ENCODE results near the gene CENPVL1. TPM values are rescaled to one million over a fixed set of nuclear protein-coding genes. Genes with fewer than 3 reads are reported as not detected.
"Not testable (repeated sequence)": the region's sequence is repeated elsewhere in the genome, so short reads cannot be mapped to it uniquely, and the experiment has no call there.

CENPVL1 gene
- polyA plus RNA-seq, 1 donor (not counting 4 experiments of a cell fraction or from before 2014, with no cell fraction given): not detected

- H4K20me1 ChIP-seq (ENCODE audit: control insufficient read depth, extremely low read depth, insufficient read depth, low read length); dilution Hi-C loops (cut with MboI; ENCODE audit: extremely low pct_ligation_motif_present, low sequenced_read_pairs); DNase-seq (ENCODE audit: low read depth, low spot score); H3K9ac ChIP-seq (ENCODE audit: control insufficient read depth, extremely low read depth, insufficient read depth, low read length); H3K4me1 ChIP-seq (ENCODE audit: control insufficient read depth, extremely low read depth, insufficient read depth, low read length); H2AFZ ChIP-seq (ENCODE audit: control insufficient read depth, low read length); FAIRE-seq; H3K9me3 ChIP-seq (ENCODE audit: control insufficient read depth, low read depth, low read length); H3K27ac ChIP-seq (ENCODE audit: control insufficient read depth, insufficient read depth, low read length); H3K9me1 ChIP-seq (ENCODE audit: control insufficient read depth, extremely low read depth, insufficient read depth, low read length); H3K79me2 ChIP-seq (ENCODE audit: control insufficient read depth, insufficient read depth, low read length); H3K36me3 ChIP-seq (ENCODE audit: control insufficient read depth in 2 of 2, extremely low read depth in 1 of 2, insufficient read depth in 2 of 2, low read length in 2 of 2); H3K4me3 ChIP-seq (ENCODE audit: control insufficient read depth in 2 of 3, extremely low read depth in 1 of 3, insufficient read depth in 2 of 3, low read depth in 1 of 3, low read length in 3 of 3); H3K4me2 ChIP-seq (ENCODE audit: control insufficient read depth, extremely low read depth, insufficient read depth, low read depth, low read length); H3K27me3 ChIP-seq (ENCODE audit: control insufficient read depth, extremely low read depth, insufficient read depth, low read length): not testable (repeated sequence)
These were observed 28.2 kb upstream of the CENPVL1 start for GRCh38 chrX:51681808-51682719.

DNA sequence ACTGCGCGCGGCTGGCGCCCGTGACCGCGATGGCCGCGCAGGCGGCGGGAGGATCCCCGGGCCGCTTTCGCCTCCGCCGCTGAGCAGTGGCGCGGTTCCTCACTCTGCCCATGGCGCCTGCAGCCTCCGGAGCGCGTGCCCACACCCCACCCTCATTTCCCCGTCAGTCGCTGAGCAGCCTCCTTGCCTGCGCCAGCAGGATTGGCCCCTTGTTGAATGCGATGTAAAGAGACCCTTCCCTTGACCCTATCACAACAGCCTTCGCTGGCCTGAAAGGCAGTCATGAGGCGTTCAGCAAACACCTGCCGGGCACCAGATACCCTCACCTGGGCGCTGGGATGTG lies 27.6 kb upstream of the CENPVL1 start, which contains the start of gene CENPVL2:
TSS of gene CENPVL2 (minus strand) at position 112 of the 343 bp plus-strand sequence. CDS start at position 112, 0 bp downstream.
- dilution Hi-C loops (cut with MboI; ENCODE audit: extremely low pct_ligation_motif_present, low sequenced_read_pairs); H3K4me3 ChIP-seq (ENCODE audit: control insufficient read depth in 2 of 3, extremely low read depth in 1 of 3, insufficient read depth in 2 of 3, low read depth in 1 of 3, low read length in 3 of 3): not testable (repeated sequence)

DNA sequence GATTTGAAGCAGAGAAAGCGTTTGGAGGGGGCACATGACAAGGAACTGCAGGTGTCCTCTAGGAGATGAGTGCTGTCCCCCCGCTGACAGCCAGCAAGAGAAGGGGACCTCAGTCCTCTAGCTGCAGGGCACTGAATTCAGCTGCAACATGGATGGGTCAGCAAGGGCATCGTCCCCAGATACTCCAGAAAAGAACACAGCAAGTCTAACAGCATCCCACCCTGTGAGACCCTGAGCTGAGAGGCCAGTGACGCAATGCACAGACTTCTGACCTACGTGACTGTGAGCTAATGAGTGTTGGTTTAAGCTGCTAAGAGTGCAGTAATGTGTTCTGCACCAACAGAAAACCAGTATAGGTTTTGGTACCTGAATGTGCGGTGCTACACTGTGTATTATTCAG lies 16.1 kb upstream of the CENPVL1 start:
- H2AFZ ChIP-seq (ENCODE audit: control insufficient read depth, low read length): no peak overlapping the region
- no peak overlapping the region for H3K4me2 ChIP-seq (ENCODE audit: control insufficient read depth, extremely low read depth, insufficient read depth, low read depth, low read length)
- TF ChIP-seq, protein P1, sequence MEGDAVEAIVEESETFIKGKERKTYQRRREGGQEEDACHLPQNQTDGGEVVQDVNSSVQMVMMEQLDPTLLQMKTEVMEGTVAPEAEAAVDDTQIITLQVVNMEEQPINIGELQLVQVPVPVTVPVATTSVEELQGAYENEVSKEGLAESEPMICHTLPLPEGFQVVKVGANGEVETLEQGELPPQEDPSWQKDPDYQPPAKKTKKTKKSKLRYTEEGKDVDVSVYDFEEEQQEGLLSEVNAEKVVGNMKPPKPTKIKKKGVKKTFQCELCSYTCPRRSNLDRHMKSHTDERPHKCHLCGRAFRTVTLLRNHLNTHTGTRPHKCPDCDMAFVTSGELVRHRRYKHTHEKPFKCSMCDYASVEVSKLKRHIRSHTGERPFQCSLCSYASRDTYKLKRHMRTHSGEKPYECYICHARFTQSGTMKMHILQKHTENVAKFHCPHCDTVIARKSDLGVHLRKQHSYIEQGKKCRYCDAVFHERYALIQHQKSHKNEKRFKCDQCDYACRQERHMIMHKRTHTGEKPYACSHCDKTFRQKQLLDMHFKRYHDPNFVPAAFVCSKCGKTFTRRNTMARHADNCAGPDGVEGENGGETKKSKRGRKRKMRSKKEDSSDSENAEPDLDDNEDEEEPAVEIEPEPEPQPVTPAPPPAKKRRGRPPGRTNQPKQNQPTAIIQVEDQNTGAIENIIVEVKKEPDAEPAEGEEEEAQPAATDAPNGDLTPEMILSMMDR (optimal IDR thresholded peaks at IDR 0.05 in 1 of 3, IDR thresholded peaks at IDR 0.05 in 1 of 3, conservative IDR thresholded peaks at IDR 0.05 in 1 of 3; ENCODE audit: extremely low read depth in 1 of 3, insufficient read depth in 2 of 3, low read length in 3 of 3): no peak
- TF ChIP-seq EZH2 (IDR thresholded peaks at IDR 0.05; ENCODE audit: low read length): no peak
- H3K27me3 ChIP-seq (ENCODE audit: control insufficient read depth, extremely low read depth, insufficient read depth, low read length): no peaks in the 10 kb centered on the region
- H3K4me1 ChIP-seq (ENCODE audit: control insufficient read depth, extremely low read depth, insufficient read depth, low read length): no peaks in the 10 kb centered on the region
- no peak overlapping the region for H3K9ac ChIP-seq (ENCODE audit: control insufficient read depth, extremely low read depth, insufficient read depth, low read length)
- dilution Hi-C loops (cut with MboI; ENCODE audit: extremely low pct_ligation_motif_present, low sequenced_read_pairs): no loop called here
- H3K4me3 ChIP-seq (ENCODE audit: control insufficient read depth in 2 of 3, extremely low read depth in 1 of 3, insufficient read depth in 2 of 3, low read depth in 1 of 3, low read length in 3 of 3): no peak overlapping the region
- H3K9me3 ChIP-seq (ENCODE audit: control insufficient read depth, low read depth, low read length): peaks cover 3% of the 10 kb centered on the region
- H3K79me2 ChIP-seq (ENCODE audit: control insufficient read depth, insufficient read depth, low read length): no peaks in the 10 kb centered on the region
- DNase-seq (ENCODE audit: low read depth, low spot score) (no peak), FAIRE-seq (no peak)
- H3K27ac ChIP-seq (ENCODE audit: control insufficient read depth, insufficient read depth, low read length): no peak overlapping the region
- H3K9me1 ChIP-seq (ENCODE audit: control insufficient read depth, extremely low read depth, insufficient read depth, low read length): no peaks in the 10 kb centered on the region
- no peaks in the 10 kb centered on the region for H4K20me1 ChIP-seq (ENCODE audit: control insufficient read depth, extremely low read depth, insufficient read depth, low read length)
- H3K36me3 ChIP-seq (ENCODE audit: control insufficient read depth in 2 of 2, extremely low read depth in 1 of 2, insufficient read depth in 2 of 2, low read length in 2 of 2): no peaks in the 10 kb centered on the region

More for the DNA sequence above, 27.6 kb upstream of the CENPVL1 start, which contains the start of gene CENPVL2:
- not testable (repeated sequence) for H3K79me2 ChIP-seq (ENCODE audit: control insufficient read depth, insufficient read depth, low read length); H3K9ac ChIP-seq (ENCODE audit: control insufficient read depth, extremely low read depth, insufficient read depth, low read length); H4K20me1 ChIP-seq (ENCODE audit: control insufficient read depth, extremely low read depth, insufficient read depth, low read length); H3K4me1 ChIP-seq (ENCODE audit: control insufficient read depth, extremely low read depth, insufficient read depth, low read length); H3K27me3 ChIP-seq (ENCODE audit: control insufficient read depth, extremely low read depth, insufficient read depth, low read length); H3K9me1 ChIP-seq (ENCODE audit: control insufficient read depth, extremely low read depth, insufficient read depth, low read length); H3K4me2 ChIP-seq (ENCODE audit: control insufficient read depth, extremely low read depth, insufficient read depth, low read depth, low read length); H3K9me3 ChIP-seq (ENCODE audit: control insufficient read depth, low read depth, low read length); FAIRE-seq; H3K27ac ChIP-seq (ENCODE audit: control insufficient read depth, insufficient read depth, low read length); DNase-seq (ENCODE audit: low read depth, low spot score); H2AFZ ChIP-seq (ENCODE audit: control insufficient read depth, low read length); H3K36me3 ChIP-seq (ENCODE audit: control insufficient read depth in 2 of 2, extremely low read depth in 1 of 2, insufficient read depth in 2 of 2, low read length in 2 of 2)

All from keratinocyte (primary cell).